HepG2 (cell line): ENCODE measurements around the gene PPA1. TPM values are rescaled to one million over a fixed set of nuclear protein-coding genes. Genes with fewer than 3 reads are reported as not detected.

Source experiments
- ATAC-seq: fragments of 200-7000 bp; cut with Tn5 transposase; 3 replicates; pipeline ENCODE4 v1.9.1; 2020; ENCODE audit warnings: mild to moderate bottlenecking, moderate library complexity
- BruUV-seq: library from RNA; stranded (reverse); fragments of 400-500 nt; replicated peaks from 2 replicates; lab custom pipeline; 2021; lab: Mats Ljungman, UMichigan
- CTCF ChIA-PET: fragments of 300-600 bp; formaldehyde crosslinking; extraction: SDS; loops from one replicate; lab custom pipeline; 2021; ENCODE audit warnings: low total read pairs, inconsistent platforms, low intra/inter-chr PET ratio; lab: Yijun Ruan, JAX
- POLR2A ChIA-PET: fragments of 350-600 bp; sonication (Branson Sonifier 250); formaldehyde crosslinking; loops from one replicate; lab custom pipeline; 2020; ENCODE audit warnings: antibody characterized with exemption, inconsistent platforms; lab: Yijun Ruan, JAX
- DNase-seq: peaks from one replicate; pipeline ENCODE4 v3.0.0-alpha.2; 2015; ENCODE audit warnings: low spot score
- FAIRE-seq: peaks from 3 replicates; lab custom pipeline; 2011; peaks lifted over from hg19 to GRCh38; lab: Jason Lieb, UNC
- H2AFZ ChIP-seq: one replicate; pipeline ENCODE4 v1.6.1; 2011; ENCODE audit warnings: low read length, inconsistent platforms
- H3K27ac ChIP-seq: fragments of 300-600 bp; 3 replicates; pipeline ENCODE4 v1.8.0; 2011; ENCODE audit warnings: mixed run types, mild to moderate bottlenecking, mixed read lengths, low read length, inconsistent platforms; ENCODE audit not compliant: insufficient read depth; ENCODE audit errors: extremely low read length
- H3K27me3 ChIP-seq, 2 experiments: fragments of 200-600 bp in 1 of 2; 2 replicates in 1 of 2; 3 replicates in 1 of 2; pipeline versions ENCODE4 v1.6.0 to v1.8.0; 2011; ENCODE audit warnings: low read length in 2 of 2, mild to moderate bottlenecking in 2 of 2, moderate library complexity in 2 of 2, inconsistent platforms in 1 of 2; ENCODE audit not compliant: insufficient read depth in 2 of 2, control insufficient read depth in 1 of 2
- H3K36me3 ChIP-seq, 2 experiments: fragments of 200-600 bp in 1 of 2; replicated peaks in 1 of 2; 2 replicates in 1 of 2; 3 replicates in 1 of 2; pipeline versions ENCODE4 v1.5.1 to v1.8.0; 2011; ENCODE audit warnings: low read length in 2 of 2, inconsistent platforms in 1 of 2; ENCODE audit not compliant: insufficient read depth in 2 of 2, control insufficient read depth in 1 of 2
- H3K4me1 ChIP-seq: 2 replicates; pipeline ENCODE4 v1.5.1; 2012; ENCODE audit warnings: low read length, inconsistent platforms; ENCODE audit not compliant: insufficient read depth
- H3K4me2 ChIP-seq: 2 replicates; pipeline ENCODE4 v1.6.0; 2011; ENCODE audit warnings: low read depth, low read length, inconsistent platforms
- H3K4me3 ChIP-seq, 3 experiments: fragments of 200-600 bp in 1 of 3; sonication (generic), shearing (Covaris generic) in 1 of 3; replicated peaks in 1 of 3; 2 replicates each; pipeline ENCODE4 v1.5.1; 2011 to 2016; ENCODE audit warnings: low read length in 3 of 3, inconsistent platforms in 2 of 3, low read depth in 2 of 3, mild to moderate bottlenecking in 2 of 3, control low read depth in 1 of 3, mixed read lengths in 1 of 3; ENCODE audit not compliant: insufficient read depth in 1 of 3
- H3K79me2 ChIP-seq: one replicate; pipeline ENCODE4 v1.6.1; 2011; ENCODE audit warnings: low read length, inconsistent platforms; ENCODE audit not compliant: insufficient read depth
- H3K9ac ChIP-seq: 2 replicates; pipeline ENCODE4 v1.6.0; 2011; ENCODE audit warnings: mild to moderate bottlenecking, low read depth, low read length, inconsistent platforms; ENCODE audit not compliant: insufficient read depth
- H3K9me3 ChIP-seq: 2 replicates; pipeline ENCODE4 v1.5.1; 2012; ENCODE audit warnings: mild to moderate bottlenecking, low read length
- H4K20me1 ChIP-seq: 2 replicates; pipeline ENCODE4 v1.6.0; 2011; ENCODE audit warnings: inconsistent platforms, mild to moderate bottlenecking, low read length, moderate library complexity; ENCODE audit not compliant: insufficient read depth
- BCL6 ChIP-seq: IDR thresholded peaks from 2 replicates; pipeline ENCODE4 v1.6.1; 2016; ENCODE audit warnings: missing genetic modification reagents, missing compliant biosample characterization
- CEBPG ChIP-seq: IDR thresholded peaks from 2 replicates; pipeline ENCODE4 v1.6.1; 2016
- GATAD2A ChIP-seq: IDR thresholded peaks from 2 replicates; pipeline ENCODE4 v1.6.1; 2016
- HNF4A ChIP-seq: sonication (generic); formaldehyde crosslinking; IDR thresholded peaks from 2 replicates; pipeline ENCODE4 v1.4.0; 2020; ENCODE audit warnings: missing genetic modification reagents
- MIXL1 ChIP-seq: IDR thresholded peaks from 2 replicates; pipeline ENCODE4 v1.6.1; 2016
- ONECUT2 ChIP-seq: sonication (generic); formaldehyde crosslinking; IDR thresholded peaks from 2 replicates; pipeline ENCODE4 v1.4.0; 2020; ENCODE audit warnings: missing genetic modification reagents
- PHF21A ChIP-seq: sonication (generic); formaldehyde crosslinking; IDR thresholded peaks from 2 replicates; pipeline ENCODE4 v1.5.0; 2020; ENCODE audit warnings: mild to moderate bottlenecking, missing genetic modification reagents
- SOX13 ChIP-seq, 3 experiments: fragments of 450-650 bp in 1 of 3; sonication (generic) in 1 of 3; formaldehyde crosslinking in 1 of 3; IDR thresholded peaks in 2 of 3; conservative IDR thresholded peaks in 1 of 3; 2 replicates each; pipeline versions ENCODE4 v1.5.0 to v1.6.1; 2016 to 2020; ENCODE audit warnings: antibody characterized with exemption in 1 of 3, mild to moderate bottlenecking in 1 of 3, missing compliant biosample characterization in 1 of 3, missing genetic modification reagents in 1 of 3, moderate library complexity in 1 of 3
- SOX5 ChIP-seq: IDR thresholded peaks from 2 replicates; pipeline ENCODE4 v1.6.1; 2016; ENCODE audit warnings: borderline replicate concordance
- SOX6 ChIP-seq, 2 experiments: fragments of 450-650 bp in 1 of 2; sonication (generic) in 1 of 2; formaldehyde crosslinking in 1 of 2; IDR thresholded peaks; 2 replicates each; pipeline versions ENCODE4 v1.4.0 to v1.6.1; 2017 to 2020; ENCODE audit warnings: antibody characterized with exemption in 1 of 2, mild to moderate bottlenecking in 1 of 2, missing genetic modification reagents in 1 of 2
- TEAD3 ChIP-seq: optimal IDR thresholded peaks from 2 replicates; pipeline ENCODE3; 2016; ENCODE audit warnings: borderline replicate concordance
- ZNF333 ChIP-seq: sonication (generic); formaldehyde crosslinking; IDR thresholded peaks from 2 replicates; pipeline ENCODE4 v1.4.0; 2020; ENCODE audit warnings: mild to moderate bottlenecking, missing genetic modification reagents, borderline replicate concordance
- ZNF556 ChIP-seq: sonication (generic); formaldehyde crosslinking; IDR thresholded peaks from 2 replicates; pipeline ENCODE4 v1.4.0; 2020; ENCODE audit warnings: mild to moderate bottlenecking, missing genetic modification reagents, borderline replicate concordance
- ZNF597 ChIP-seq: sonication (generic); formaldehyde crosslinking; IDR thresholded peaks from 2 replicates; pipeline ENCODE4 v1.5.0; 2020; ENCODE audit warnings: missing genetic modification reagents
- ZNF652 ChIP-seq: IDR thresholded peaks from 2 replicates; pipeline ENCODE4 v1.6.1; 2016; ENCODE audit warnings: low read depth, borderline replicate concordance
- WGBS: methylation state at CpG from one replicate; pipeline ENCODE4 v1.1.6; 2017; ENCODE audit warnings: low lambda C conversion rate; 5-methylcytosine and 5-hydroxymethylcytosine counted together
- in situ Hi-C: cut with HindIII; loops from 2 replicates; pipeline ENCODE4 v1.10.0; 2017; ENCODE audit warnings: low pct_unique_long_range_greater_than_20kb; ENCODE audit not compliant: extremely low pct_ligation_motif_present
- intact Hi-C: fragments of 100-400 bp; cut with micrococcal nuclease; formaldehyde crosslinking; loops from one replicate; pipeline ENCODE4 v1.10.0; 2022; ENCODE audit not compliant: unreplicated experiment
- polyA plus RNA-seq, 8 experiments: library from polyadenylated mRNA; depleted of rRNA in 3 of 8; stranded (reverse) in 7 of 8; unstranded in 1 of 8; fragments of >200 nt; fragmentation: Illumina TruSeq in 4 of 8; extraction: Trizol in 4 of 8; gene quantifications; 2 replicates each; pipeline versions ENCODE4 v1.2.1 to v1.2.3, GENCODE V29; 2011 to 2016; ENCODE audit warnings: low read depth in 4 of 8, missing spikeins in 1 of 8, mixed read lengths in 1 of 8; ENCODE audit not compliant: insufficient read depth in 1 of 8
- total RNA-seq, 5 experiments: library from RNA; depleted of rRNA; stranded (reverse); fragments of >200 nt; fragmentation: Illumina TruSeq; extraction: Trizol; gene quantifications; 2 replicates each; pipeline ENCODE4 v1.2.3, GENCODE V29; 2016; ENCODE audit warnings: low read depth in 1 of 5
- TF ChIP-seq, protein P1 (sequence below): IDR thresholded peaks from 2 replicates; pipeline ENCODE4 v1.4.0; 2020; ENCODE audit warnings: mild to moderate bottlenecking, missing genetic modification reagents

Gene PPA1
- total and polyA plus RNA-seq, 2 of the 13 experiments (the other 11 are each of a cell fraction or from before 2014, with no cell fraction given) = 136 to 250 TPM

DNA sequence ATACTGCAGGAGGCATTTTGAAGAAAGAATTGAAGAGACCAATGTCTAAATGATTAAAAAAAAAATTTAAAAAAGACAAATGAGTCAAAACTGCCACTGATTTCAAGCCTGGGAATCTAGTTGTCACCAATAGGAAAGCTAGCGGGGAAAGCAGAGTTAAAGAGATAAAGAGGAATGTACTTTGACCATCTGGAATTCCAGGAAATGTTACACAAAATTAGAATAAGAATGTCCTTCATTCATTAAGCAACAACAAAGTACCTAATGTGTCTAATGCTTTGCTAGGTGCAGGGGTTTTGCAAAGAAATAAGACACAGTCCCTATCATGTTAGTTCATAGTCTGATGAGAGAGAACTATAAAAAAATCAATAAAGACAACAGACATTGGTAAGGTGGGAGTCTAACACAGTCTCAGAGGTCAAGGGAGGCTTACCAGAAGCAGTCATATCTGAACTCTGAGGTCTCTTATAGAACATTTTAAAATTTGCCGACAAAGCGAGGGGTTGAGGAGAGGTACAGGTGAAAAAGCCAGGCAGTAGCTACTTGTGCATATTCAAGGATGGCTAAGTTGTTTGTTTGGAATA is 77.9 kb downstream of the PPA1 start:
- ChIA-PET POLR2A (interaction anchor here (1.4 to 4.1 kb wide), 3 partner anchors 9 to 24 kb away, joined by 3 to 22 read pairs (median 16); partner anchors contain the start of genes SAR1A and TYSND1), CTCF (no interaction called here)
- 39% methylated on average over 3 of the region's 3 CpGs for WGBS
- Histone ChIP-seq H3K27ac (peak overlapping the region; percentile 23), H3K9ac (no peak overlapping the region), H3K27me3 (no peaks in the 10 kb centered on the region), H4K20me1 (peaks cover 9% of the 10 kb centered on the region), H3K4me3 (no peak overlapping the region), H3K4me2 (peak overlapping the region; percentile 37; the same call in 1 of the 2 replicates), H3K4me1 (peaks cover 30% of the 10 kb centered on the region), H3K9me3 (no peaks in the 10 kb centered on the region), H3K79me2 (peaks cover 32% of the 10 kb centered on the region), H2AFZ (no peak overlapping the region), H3K36me3 (peaks cover 31 to 84% of the 10 kb centered on the region in 2 experiments)
- intact Hi-C loops = no loop called here
- BruUV-seq = no TSS peak
- in situ Hi-C loops = no loop called here
- TF ChIP-seq PHF21A (CRISPR knock-in tag) = no peak
- TF ChIP-seq SOX13 (IDR thresholded peaks at IDR 0.05) = no peak
- TF ChIP-seq SOX13 (CRISPR knock-in tag; conservative IDR thresholded peaks at IDR 0.05 in 1 of 2, IDR thresholded peaks at IDR 0.05 in 1 of 2) = peak in 1 of 2 experiments; percentile 68; a peak in 1 of 4 replicates
- TF ChIP-seq BCL6 (CRISPR knock-in tag) = peak; percentile 75; the same call in 1 of the 2 replicates
- TF ChIP-seq GATAD2A (CRISPR knock-in tag) = 0 out of 2 replicates have a peak, but pooled peaks have one; percentile 42
- TF ChIP-seq, protein P1, sequence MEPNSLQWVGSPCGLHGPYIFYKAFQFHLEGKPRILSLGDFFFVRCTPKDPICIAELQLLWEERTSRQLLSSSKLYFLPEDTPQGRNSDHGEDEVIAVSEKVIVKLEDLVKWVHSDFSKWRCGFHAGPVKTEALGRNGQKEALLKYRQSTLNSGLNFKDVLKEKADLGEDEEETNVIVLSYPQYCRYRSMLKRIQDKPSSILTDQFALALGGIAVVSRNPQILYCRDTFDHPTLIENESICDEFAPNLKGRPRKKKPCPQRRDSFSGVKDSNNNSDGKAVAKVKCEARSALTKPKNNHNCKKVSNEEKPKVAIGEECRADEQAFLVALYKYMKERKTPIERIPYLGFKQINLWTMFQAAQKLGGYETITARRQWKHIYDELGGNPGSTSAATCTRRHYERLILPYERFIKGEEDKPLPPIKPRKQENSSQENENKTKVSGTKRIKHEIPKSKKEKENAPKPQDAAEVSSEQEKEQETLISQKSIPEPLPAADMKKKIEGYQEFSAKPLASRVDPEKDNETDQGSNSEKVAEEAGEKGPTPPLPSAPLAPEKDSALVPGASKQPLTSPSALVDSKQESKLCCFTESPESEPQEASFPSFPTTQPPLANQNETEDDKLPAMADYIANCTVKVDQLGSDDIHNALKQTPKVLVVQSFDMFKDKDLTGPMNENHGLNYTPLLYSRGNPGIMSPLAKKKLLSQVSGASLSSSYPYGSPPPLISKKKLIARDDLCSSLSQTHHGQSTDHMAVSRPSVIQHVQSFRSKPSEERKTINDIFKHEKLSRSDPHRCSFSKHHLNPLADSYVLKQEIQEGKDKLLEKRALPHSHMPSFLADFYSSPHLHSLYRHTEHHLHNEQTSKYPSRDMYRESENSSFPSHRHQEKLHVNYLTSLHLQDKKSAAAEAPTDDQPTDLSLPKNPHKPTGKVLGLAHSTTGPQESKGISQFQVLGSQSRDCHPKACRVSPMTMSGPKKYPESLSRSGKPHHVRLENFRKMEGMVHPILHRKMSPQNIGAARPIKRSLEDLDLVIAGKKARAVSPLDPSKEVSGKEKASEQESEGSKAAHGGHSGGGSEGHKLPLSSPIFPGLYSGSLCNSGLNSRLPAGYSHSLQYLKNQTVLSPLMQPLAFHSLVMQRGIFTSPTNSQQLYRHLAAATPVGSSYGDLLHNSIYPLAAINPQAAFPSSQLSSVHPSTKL (CRISPR knock-in tag) = peak; percentile 17; the same call in 1 of the 2 replicates
- TF ChIP-seq CEBPG = 0 out of 2 replicates have a peak, but pooled peaks have one; percentile 27
- peak; percentile 76 for TF ChIP-seq ZNF652
- no peak for TF ChIP-seq ZNF556
- TF ChIP-seq MIXL1 (CRISPR knock-in tag) = 0 out of 2 replicates have a peak, but pooled peaks have one; percentile 32
- TF ChIP-seq ONECUT2 (CRISPR knock-in tag) = peak; percentile 44; the same call in 1 of the 2 replicates
- TF ChIP-seq ZNF333 = no peak
- no peak for TF ChIP-seq SOX6 (IDR thresholded peaks at IDR 0.05)
- TF ChIP-seq SOX6 (CRISPR knock-in tag; IDR thresholded peaks at IDR 0.05) = peak; percentile 43; the same call in 1 of the 2 replicates
- peak; percentile 27; the same call in 1 of the 2 replicates for TF ChIP-seq HNF4A (CRISPR knock-in tag)
- no peak for TF ChIP-seq ZNF597 (CRISPR knock-in tag)
- TF ChIP-seq SOX5 (CRISPR knock-in tag) = peak; percentile 67; the same call in 1 of the 2 replicates
- TF ChIP-seq TEAD3 (CRISPR knock-in tag) = peak; percentile 21
- no peak for FAIRE-seq
- ATAC-seq = peak; percentile 70
- DNase-seq = peak; percentile 45
